NCI-H146 treated with DMSO at 0.1 percent for 48 hours (cell line): ENCODE results near the gene SASH1.

Experiments
- DNase-seq: peaks from one replicate; lab custom pipeline; 2025; ENCODE audit not compliant: unreplicated experiment; lab: John Stamatoyannopoulos, UW

The SASH1 gene

DNA sequence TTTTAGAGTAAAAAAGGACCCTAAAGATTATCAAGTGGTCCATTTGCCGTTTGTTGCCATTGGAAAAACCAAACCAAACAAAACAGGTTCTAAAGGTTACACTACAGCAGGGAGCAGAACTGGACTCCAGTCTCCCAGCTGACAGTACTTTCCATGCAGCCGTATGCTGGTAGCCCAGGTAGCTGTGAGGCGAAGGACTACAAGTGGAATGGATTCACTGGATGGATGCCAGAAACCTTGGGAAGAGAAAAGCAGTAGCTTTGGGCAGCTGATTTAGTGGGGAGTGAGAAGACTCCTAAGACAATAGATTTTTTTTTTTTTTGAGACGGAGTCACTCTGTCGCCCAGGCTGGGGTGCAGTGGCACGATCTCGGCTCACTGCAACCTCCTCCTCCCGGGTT is 88.3 kb downstream of the SASH1 start:
- no peak for DNase-seq

- no peak for DNase-seq
Measured at GRCh38 chr6:148431413-148431812, 88.8 kb downstream of the SASH1 start.

DNA sequence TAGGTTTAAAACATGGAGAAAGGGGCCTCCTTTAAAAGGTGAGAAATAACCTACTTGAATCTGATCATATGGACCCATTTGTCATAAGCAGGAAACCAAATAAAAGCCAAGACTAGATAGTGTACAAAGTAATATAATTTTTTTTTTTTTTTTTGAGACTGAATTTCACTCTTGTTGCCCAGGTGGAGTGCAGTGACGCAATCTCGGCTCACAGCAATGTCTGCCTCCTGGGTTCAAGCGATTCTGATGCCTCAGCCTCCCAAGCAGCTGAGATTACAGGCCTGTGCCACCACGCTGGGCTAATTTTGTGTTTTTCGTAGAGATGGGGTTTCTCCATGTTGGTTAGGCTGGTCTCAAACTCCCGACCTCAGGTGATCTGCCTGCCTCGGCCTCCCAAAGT is 89.2 kb downstream of the SASH1 start:
- no peak for DNase-seq

- no peak for DNase-seq
Measured at GRCh38 chr6:148432462-148433195, 90.0 kb downstream of the SASH1 start.

DNA sequence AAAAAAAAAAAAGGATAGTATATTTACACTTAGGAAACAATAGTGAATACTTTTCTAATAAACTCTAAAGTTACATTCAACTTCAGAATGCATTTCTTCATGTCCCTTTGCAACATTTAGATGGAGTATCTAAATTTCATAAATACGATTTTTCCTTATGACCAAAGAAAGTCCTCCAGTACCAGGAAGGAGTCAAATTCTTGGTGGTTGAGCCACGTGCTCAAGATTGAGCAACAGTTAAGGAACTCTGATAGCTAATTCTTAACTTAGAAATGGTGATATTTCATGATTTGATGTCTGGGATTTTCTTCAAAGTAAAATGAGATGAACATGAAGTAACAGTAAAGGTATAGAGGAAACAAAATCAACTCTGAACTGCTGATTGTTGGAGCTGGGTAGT is 92.7 kb downstream of the SASH1 start:
- DNase-seq, result no peak

- DNase-seq, result no peak
Measured at GRCh38 chr6:148436466-148436865, 93.8 kb downstream of the SASH1 start.

DNA sequence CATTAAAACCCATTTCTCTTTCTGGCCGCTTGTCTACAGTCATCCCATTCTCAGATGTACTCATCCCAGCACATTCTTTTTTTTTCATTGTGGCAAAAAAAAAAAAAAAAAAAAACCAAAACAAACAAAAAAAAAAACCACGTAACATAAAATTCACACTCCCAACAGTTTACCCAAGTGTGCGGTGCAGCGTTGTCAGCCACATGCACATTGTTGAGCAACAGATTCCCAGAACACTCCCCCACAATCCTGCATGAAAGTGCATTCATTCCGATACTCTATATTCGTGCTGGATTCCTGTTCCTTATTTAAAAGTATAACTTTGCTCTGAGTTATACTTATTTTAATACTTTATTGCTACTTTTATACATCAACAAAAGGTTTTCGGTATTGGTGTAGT is 96.0 kb downstream of the SASH1 start:
- DNase-seq, result no peak

DNA sequence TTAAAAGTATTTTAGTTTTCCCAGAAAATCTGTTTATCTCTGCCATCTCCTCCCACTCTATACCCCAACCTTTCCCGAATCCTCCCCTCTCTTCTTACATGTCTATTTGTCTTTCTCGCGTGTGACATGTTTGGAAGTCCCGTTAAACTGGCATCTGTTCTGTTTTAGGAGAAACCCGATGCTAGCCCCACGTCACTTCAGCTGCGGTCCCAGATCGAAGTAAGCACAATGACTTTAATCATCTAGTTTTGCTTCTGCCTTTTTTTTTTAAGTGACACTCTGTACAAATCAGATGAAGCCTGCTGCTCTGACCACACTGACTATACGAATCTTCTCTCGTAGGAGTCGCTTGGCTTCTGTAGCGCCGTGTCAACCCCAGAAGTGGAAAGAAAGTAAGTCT is 97.4 kb downstream of the SASH1 start:
- no peak for DNase-seq

- DNase-seq, result no peak
Measured at GRCh38 chr6:148440877-148441453, 98.3 kb downstream of the SASH1 start.

GRCh38 chr6:148441454-148441911 is 98.8 kb downstream of the SASH1 start:
- no peak for DNase-seq

- DNase-seq, result no peak
Measured at GRCh38 chr6:148443798-148444560, 101.3 kb downstream of the SASH1 start.

DNA sequence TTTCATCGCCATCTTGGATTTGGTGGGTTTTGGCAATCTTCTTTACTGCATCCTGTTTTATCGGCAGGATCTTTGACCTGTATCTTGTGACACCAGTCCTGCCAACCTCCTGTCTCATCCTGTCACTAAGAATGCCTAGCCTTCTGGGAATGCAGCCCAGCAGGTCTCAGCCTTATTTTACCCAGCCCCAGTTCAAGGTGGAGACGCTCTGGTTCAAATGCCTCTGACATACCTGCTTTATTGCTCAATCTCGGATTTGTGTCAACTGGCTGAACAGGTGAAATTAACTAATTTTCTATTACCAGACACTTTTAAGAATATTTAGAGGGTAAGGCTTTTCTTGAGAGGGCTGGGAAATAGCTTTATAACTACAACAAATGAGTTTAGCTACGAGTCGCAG is 102.5 kb downstream of the SASH1 start:
- DNase-seq, result no peak

GRCh38 chr6:148445620-148446019 is 103.0 kb downstream of the SASH1 start:
- no peak for DNase-seq

GRCh38 chr6:148446681-148447080 is 104.0 kb downstream of the SASH1 start:
- DNase-seq, result no peak

DNA sequence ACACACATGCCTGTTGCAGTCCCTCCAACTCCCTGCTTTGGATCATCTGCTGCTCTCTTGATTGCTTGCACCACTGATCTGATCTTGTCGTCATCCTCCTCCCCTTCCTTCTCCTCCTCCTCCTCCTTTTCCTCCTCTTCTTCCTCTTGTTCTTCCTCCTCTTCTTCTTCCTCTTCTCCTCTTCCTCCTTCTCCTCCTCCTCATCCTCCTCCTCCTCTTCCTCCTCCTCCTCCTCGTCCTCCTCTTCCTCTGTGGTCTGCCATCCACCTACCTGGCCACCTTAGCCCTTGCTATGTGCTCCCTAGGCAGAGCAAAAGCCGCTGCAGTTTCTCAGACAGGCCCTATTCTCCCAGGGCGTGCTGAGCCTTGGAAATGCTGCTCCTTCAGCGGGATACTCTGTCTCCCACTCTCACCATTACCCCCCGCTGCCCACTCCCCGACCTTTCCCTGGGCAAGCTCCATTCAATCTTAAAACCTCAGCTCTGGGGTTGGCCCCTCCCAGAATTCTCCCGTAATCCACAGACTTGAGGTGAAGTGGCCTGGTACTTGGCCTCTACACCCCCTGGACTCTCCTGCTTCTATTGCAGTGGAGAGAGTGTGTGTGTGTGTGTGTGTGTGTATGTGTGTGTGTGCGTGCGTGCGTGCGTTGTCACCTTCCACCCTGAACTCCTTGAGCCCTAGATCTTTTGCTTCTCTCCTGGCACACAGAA is 105.0 kb downstream of the SASH1 start:
- no peak for DNase-seq

GRCh38 chr6:148448369-148449012 is 105.9 kb downstream of the SASH1 start:
- DNase-seq, result no peak

- DNase-seq, result no peak
Measured at GRCh38 chr6:148450866-148451265, 108.2 kb downstream of the SASH1 start.

GRCh38 chr6:148451690-148452089 is 109.1 kb downstream of the SASH1 start:
- no peak for DNase-seq

DNA sequence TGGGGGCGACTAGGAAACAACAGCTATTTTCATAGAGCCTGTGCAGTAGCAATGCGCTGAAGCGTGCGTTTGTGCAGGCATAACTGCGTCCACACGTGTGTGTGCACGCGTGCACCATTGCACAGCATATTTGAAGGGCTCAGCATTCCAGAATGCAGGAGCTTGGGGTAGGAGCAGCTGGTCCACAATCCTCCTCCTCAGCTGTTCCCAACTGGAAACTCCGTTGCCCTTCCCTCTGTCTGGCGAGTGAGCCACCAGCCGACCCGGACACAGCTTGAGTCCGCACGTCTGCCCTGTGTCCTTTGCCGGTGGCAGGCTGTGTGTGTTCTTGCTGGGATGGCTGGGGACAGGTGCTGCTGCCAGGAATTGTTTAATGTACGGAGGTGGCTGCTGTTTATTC is 110.2 kb downstream of the SASH1 start:
- DNase-seq, result peak; percentile 70

DNA sequence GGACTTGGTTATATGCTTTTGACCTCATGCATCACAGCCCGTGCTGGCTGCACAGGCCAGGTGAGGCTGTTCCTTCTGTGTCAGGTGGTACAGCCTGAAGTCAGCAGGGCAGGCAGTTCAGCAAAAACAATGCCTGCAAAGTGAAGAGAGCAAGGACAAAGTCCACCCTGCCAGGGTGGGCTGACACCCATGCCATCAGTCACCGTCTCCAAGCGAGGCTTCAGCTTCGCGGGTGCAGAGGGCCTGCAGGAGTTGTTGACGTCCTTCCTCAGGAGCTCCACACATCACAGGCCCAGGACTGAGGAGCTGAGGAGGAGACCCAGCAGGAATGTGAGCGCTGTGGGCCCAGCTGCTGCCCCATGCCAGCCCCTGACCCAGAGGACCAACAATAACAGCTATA is 111.3 kb downstream of the SASH1 start:
- DNase-seq, result no peak

DNA sequence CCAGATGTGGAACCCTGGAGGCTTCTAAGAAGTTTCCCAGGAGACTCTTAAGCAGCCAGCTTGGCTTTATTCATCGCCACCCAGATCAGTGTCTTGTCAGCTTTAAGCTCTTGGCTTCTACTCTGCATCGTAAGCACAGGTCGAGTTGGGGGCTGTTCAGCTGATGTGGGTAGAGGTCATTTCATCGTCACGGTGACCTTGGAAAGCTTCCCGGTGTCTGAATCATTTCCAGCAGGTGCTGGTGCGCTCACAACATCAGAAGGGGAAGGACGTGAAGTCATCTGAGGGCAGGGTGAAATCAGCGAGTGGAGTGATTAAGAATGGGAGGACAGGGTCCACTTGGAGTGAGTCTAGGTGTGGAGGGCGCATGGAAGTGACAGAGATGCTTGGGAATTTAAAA is 112.6 kb downstream of the SASH1 start:
- DNase-seq, result no peak
